Neuronal stem cell (in vitro differentiated cells): ENCODE measurements around the gene ZFAND5.

ENCODE experiments used
- DNase-seq: peaks from one replicate; pipeline ENCODE4 v3.0.0-alpha.2; 2013; ENCODE audit warnings: low spot score
- H2AFZ ChIP-seq: one replicate; pipeline ENCODE4 v1.6.1; 2013; ENCODE audit warnings: mild to moderate bottlenecking, low read length, inconsistent platforms
- H2AK5ac ChIP-seq: 2 replicates; pipeline ENCODE4 v1.6.1; 2013; ENCODE audit warnings: low read depth, mild to moderate bottlenecking, inconsistent platforms, low read length, moderate library complexity, mixed read lengths
- H2BK120ac ChIP-seq: 2 replicates; pipeline ENCODE4 v1.6.1; 2013; ENCODE audit warnings: low read depth, mild to moderate bottlenecking, inconsistent platforms, low read length, moderate library complexity, mixed read lengths
- H2BK12ac ChIP-seq: one replicate; pipeline ENCODE4 v1.6.1; 2013; ENCODE audit warnings: low read length, inconsistent platforms
- H2BK15ac ChIP-seq: 2 replicates; pipeline ENCODE4 v1.6.1; 2013; ENCODE audit warnings: mild to moderate bottlenecking, low read length, inconsistent platforms, mixed read lengths
- H2BK5ac ChIP-seq: one replicate; pipeline ENCODE4 v1.6.1; 2013; ENCODE audit warnings: inconsistent platforms, mild to moderate bottlenecking, low read length, moderate library complexity
- H3K14ac ChIP-seq: one replicate; pipeline ENCODE4 v1.6.1; 2013; ENCODE audit warnings: low read length, inconsistent platforms
- H3K18ac ChIP-seq: 2 replicates; pipeline ENCODE4 v1.6.1; 2013; ENCODE audit warnings: low read length, inconsistent platforms
- H3K23ac ChIP-seq: 2 replicates; pipeline ENCODE4 v1.6.1; 2013; ENCODE audit warnings: low read depth, mild to moderate bottlenecking, mixed read lengths, low read length, inconsistent platforms; ENCODE audit not compliant: poor library complexity
- H3K27ac ChIP-seq: replicated peaks from 3 replicates; pipeline ENCODE4 v1.5.1; 2013; ENCODE audit warnings: low read length, inconsistent platforms
- H3K27me3 ChIP-seq, 3 experiments: 2 replicates each; pipeline ENCODE4 v1.6.1; 2013; ENCODE audit warnings: low read length in 3 of 3, mild to moderate bottlenecking in 2 of 3, inconsistent platforms in 1 of 3, low read depth in 1 of 3, mixed read lengths in 1 of 3, moderate library complexity in 1 of 3; ENCODE audit not compliant: control insufficient read depth in 3 of 3, insufficient read depth in 3 of 3
- H3K36me3 ChIP-seq, 2 donors: replicated peaks in 1 of 2; 2 replicates each; pipeline ENCODE4 v1.6.1; 2013; ENCODE audit warnings: low read length in 2 of 2; ENCODE audit not compliant: control insufficient read depth in 2 of 2, insufficient read depth in 2 of 2
- H3K4ac ChIP-seq: 2 replicates; pipeline ENCODE4 v1.6.1; 2013; ENCODE audit warnings: inconsistent platforms, mild to moderate bottlenecking, low read length, moderate library complexity
- H3K4me1 ChIP-seq, 2 donors: 1 replicate in 1 of 2; 2 replicates in 1 of 2; pipeline ENCODE4 v1.6.1; 2013; ENCODE audit warnings: low read length in 2 of 2, low read depth in 1 of 2; ENCODE audit not compliant: control insufficient read depth in 2 of 2, insufficient read depth in 1 of 2
- H3K4me2 ChIP-seq: one replicate; pipeline ENCODE4 v1.6.1; 2013; ENCODE audit warnings: mild to moderate bottlenecking, low read length, inconsistent platforms; ENCODE audit not compliant: insufficient read depth, poor library complexity, severe bottlenecking
- H3K4me3 ChIP-seq, 2 donors: 2 replicates each; pipeline ENCODE4 v1.5.1; 2013; ENCODE audit warnings: low read length in 2 of 2, mild to moderate bottlenecking in 2 of 2, inconsistent platforms in 1 of 2, moderate library complexity in 1 of 2
- H3K79me1 ChIP-seq: one replicate; pipeline ENCODE4 v1.6.1; 2013; ENCODE audit warnings: low read depth, mild to moderate bottlenecking, inconsistent platforms, low read length, moderate library complexity
- H3K9ac ChIP-seq: one replicate; pipeline ENCODE4 v1.6.1; 2013; ENCODE audit warnings: mild to moderate bottlenecking, low read depth, low read length, inconsistent platforms; ENCODE audit not compliant: poor library complexity
- H3K9me3 ChIP-seq, 2 donors: replicated peaks in 1 of 2; 2 replicates each; pipeline versions ENCODE3 to v1.6.1; 2013; ENCODE audit warnings: low read length in 2 of 2, mild to moderate bottlenecking in 2 of 2, inconsistent platforms in 1 of 2, low read depth in 1 of 2, mixed read lengths in 1 of 2, moderate library complexity in 1 of 2; ENCODE audit not compliant: control insufficient read depth in 2 of 2, insufficient read depth in 1 of 2
- H4K8ac ChIP-seq: one replicate; pipeline ENCODE4 v1.6.1; 2013; ENCODE audit warnings: low read depth, mild to moderate bottlenecking, inconsistent platforms, low read length, moderate library complexity
- H4K91ac ChIP-seq: one replicate; pipeline ENCODE4 v1.6.1; 2013; ENCODE audit warnings: low read length, low read depth, mild to moderate bottlenecking, inconsistent platforms; ENCODE audit not compliant: poor library complexity
- WGBS, 2 donors: extraction: QIAGEN DNeasy Blood & Tissue Kit; methylation state at CpG; one replicate each; pipeline ENCODE4 v1.1.7; 2013; ENCODE audit warnings: missing lambda C conversion rate in 2 of 2, mixed read lengths in 1 of 2; ENCODE audit not compliant: insufficient read length in 2 of 2, insufficient replicate concordance in 1 of 2; ENCODE audit errors: extremely low coverage in 2 of 2; 5-methylcytosine and 5-hydroxymethylcytosine counted together

ZFAND5 gene

DNA sequence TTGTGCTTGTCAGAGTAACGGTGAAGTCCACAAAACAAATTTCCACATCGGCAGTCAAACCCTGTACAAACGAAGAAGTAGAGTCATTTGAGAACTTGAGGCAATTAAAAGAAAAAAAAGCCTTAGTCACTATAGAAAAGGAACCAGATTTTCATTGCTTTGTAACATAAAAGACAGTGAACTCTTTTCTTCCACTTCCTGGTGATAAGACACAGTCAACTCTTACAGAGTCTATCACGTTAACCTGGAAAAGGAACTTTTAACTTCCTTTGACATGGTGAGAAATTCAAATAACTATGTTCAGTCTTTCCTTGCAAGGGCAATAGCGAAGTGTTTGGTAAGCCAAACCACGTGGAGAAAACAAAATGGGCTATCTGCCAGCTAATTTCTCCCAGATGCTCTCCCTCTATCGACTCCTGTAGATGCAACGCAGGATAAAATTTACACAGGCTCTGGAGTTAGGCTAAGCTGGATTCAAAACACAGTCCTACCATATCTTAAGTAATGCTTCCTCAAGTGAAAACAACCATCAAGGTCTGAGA is 8.9 kb downstream of the ZFAND5 start:
- no peak overlapping the region for H2BK120ac ChIP-seq
- H3K79me1 ChIP-seq: no peaks in the 10 kb centered on the region
- H3K4ac ChIP-seq: no peak overlapping the region
- H2BK12ac ChIP-seq: no peak overlapping the region
- no peak overlapping the region for H2AK5ac ChIP-seq
- no peak for DNase-seq
- no CpG with 5 or more reads among the region's 8 CpGs for WGBS, 2 donors
- no peak overlapping the region for H3K9ac ChIP-seq
- no peak overlapping the region for H3K4me2 ChIP-seq
- H3K27ac ChIP-seq: no peak overlapping the region
- H4K8ac ChIP-seq: no peak overlapping the region
- H3K14ac ChIP-seq: no peak overlapping the region
- no peaks in the 10 kb centered on the region for H3K9me3 ChIP-seq
- H2BK5ac ChIP-seq: no peak overlapping the region
- H3K36me3 ChIP-seq: peaks cover 21 to 91% of the 10 kb centered on the region in 2 donors
- no peak overlapping the region for H2AFZ ChIP-seq
- no peak overlapping the region for H4K91ac ChIP-seq
- no peak overlapping the region for H3K23ac ChIP-seq
- H3K4me1 ChIP-seq: peaks cover 0 to 6% of the 10 kb centered on the region in 2 donors
- H3K27me3 ChIP-seq: no peaks in the 10 kb centered on the region
- no peak overlapping the region for H3K4me3 ChIP-seq
- H2BK15ac ChIP-seq: no peak overlapping the region
- H3K18ac ChIP-seq: no peak overlapping the region

GRCh38 chr9:72355153-72355552 is 9.9 kb downstream of the ZFAND5 start:
- Histone ChIP-seq H3K18ac (no peak overlapping the region), H3K36me3 (peaks cover 18 to 81% of the 10 kb centered on the region in 2 donors), H2BK5ac (no peak overlapping the region), H4K8ac (no peak overlapping the region), H3K4me3 (no peak overlapping the region), H3K27ac (no peak overlapping the region), H3K23ac (no peak overlapping the region), H3K4ac (no peak overlapping the region), H4K91ac (no peak overlapping the region), H2AFZ (no peak overlapping the region), H3K9me3 (no peaks in the 10 kb centered on the region), H2AK5ac (no peak overlapping the region), H3K79me1 (no peaks in the 10 kb centered on the region), H2BK12ac (no peak overlapping the region), H3K4me2 (no peak overlapping the region), H3K4me1 (peaks cover 0 to 1% of the 10 kb centered on the region in 2 donors), H3K9ac (no peak overlapping the region), H2BK120ac (no peak overlapping the region), H2BK15ac (no peak overlapping the region), H3K27me3 (no peaks in the 10 kb centered on the region), H3K14ac (no peak overlapping the region)
- WGBS, 2 donors: no CpG with 5 or more reads among the region's 4 CpGs
- no peak for DNase-seq

GRCh38 chr9:72354704-72355103 is 10.3 kb downstream of the ZFAND5 start:
- H2AK5ac ChIP-seq: no peak overlapping the region
- H3K27ac ChIP-seq: no peak overlapping the region
- H2BK12ac ChIP-seq: no peak overlapping the region
- H2BK120ac ChIP-seq: no peak overlapping the region
- no peak overlapping the region for H3K9ac ChIP-seq
- no peak overlapping the region for H3K4ac ChIP-seq
- no peak overlapping the region for H3K18ac ChIP-seq
- no peak overlapping the region for H4K8ac ChIP-seq
- no peak overlapping the region for H3K4me2 ChIP-seq
- no peak overlapping the region for H2BK15ac ChIP-seq
- H3K36me3 ChIP-seq: peaks cover 18 to 77% of the 10 kb centered on the region in 2 donors
- H3K4me1 ChIP-seq: no peaks in the 10 kb centered on the region
- H4K91ac ChIP-seq: no peak overlapping the region
- H3K4me3 ChIP-seq: no peak overlapping the region
- no peaks in the 10 kb centered on the region for H3K79me1 ChIP-seq
- H3K9me3 ChIP-seq: no peaks in the 10 kb centered on the region
- DNase-seq: no peak
- WGBS, 2 donors: no CpG with 5 or more reads among the region's 1 CpG
- no peak overlapping the region for H3K14ac ChIP-seq
- H3K27me3 ChIP-seq: no peaks in the 10 kb centered on the region
- H2AFZ ChIP-seq: no peak overlapping the region
- no peak overlapping the region for H2BK5ac ChIP-seq
- H3K23ac ChIP-seq: no peak overlapping the region

GRCh38 chr9:72353455-72354116 is 11.4 kb downstream of the ZFAND5 start:
- Histone ChIP-seq H2BK12ac (no peak overlapping the region), H3K23ac (no peak overlapping the region), H2AK5ac (no peak overlapping the region), H2BK120ac (no peak overlapping the region), H2BK5ac (no peak overlapping the region), H3K9me3 (no peaks in the 10 kb centered on the region), H3K4ac (no peak overlapping the region), H2AFZ (no peak overlapping the region), H3K27ac (no peak overlapping the region), H3K36me3 (peaks cover 13 to 65% of the 10 kb centered on the region in 2 donors), H2BK15ac (no peak overlapping the region), H3K4me3 (no peak overlapping the region), H3K27me3 (no peaks in the 10 kb centered on the region), H3K9ac (no peak overlapping the region), H3K4me2 (no peak overlapping the region), H4K91ac (no peak overlapping the region), H3K14ac (no peak overlapping the region), H3K18ac (no peak overlapping the region), H3K4me1 (no peaks in the 10 kb centered on the region), H3K79me1 (no peaks in the 10 kb centered on the region), H4K8ac (no peak overlapping the region)
- WGBS, 2 donors: no CpG with 5 or more reads among the region's 4 CpGs
- DNase-seq: no peak
